Sigmoid colon (tissue), 7 donors: Measurements from ENCODE around the gene CDC27. TPM values are rescaled to one million over a fixed set of nuclear protein-coding genes. Genes with fewer than 3 reads are reported as not detected.

Source experiments
- DNase-seq: peaks from one replicate; pipeline ENCODE4 v3.0.0-alpha.2; 2019
- H3K27ac ChIP-seq, 4 donors: fragments of 200-600 bp; sonication (generic); one replicate each; pipeline ENCODE4 v1.5.1; 2016 to 2019; ENCODE audit warnings: mild to moderate bottlenecking in 1 of 4
- H3K27me3 ChIP-seq, 3 donors: fragments of 200-600 bp; sonication (generic); one replicate each; pipeline ENCODE4 v1.5.1; 2019; ENCODE audit warnings: mild to moderate bottlenecking in 1 of 3
- H3K36me3 ChIP-seq, 4 donors: fragments of 200-600 bp; sonication (generic); one replicate each; pipeline ENCODE4 v1.5.1; 2016 to 2019
- H3K4me1 ChIP-seq, 4 donors: fragments of 200-600 bp; sonication (generic); one replicate each; pipeline ENCODE4 v1.5.1; 2017 to 2019
- H3K4me3 ChIP-seq, 4 donors: fragments of 200-600 bp; sonication (generic); one replicate each; pipeline ENCODE4 v1.5.1; 2017 to 2019; ENCODE audit warnings: mild to moderate bottlenecking in 2 of 4, moderate library complexity in 1 of 4
- H3K9me3 ChIP-seq, 4 donors: fragments of 200-600 bp in 3 of 4; sonication (generic) in 3 of 4; one replicate each; pipeline versions ENCODE4 v1.5.1 to v1.6.1; 2013 to 2019
- CTCF ChIP-seq, 4 experiments: fragments of 450-650 bp in 3 of 4; fragments of 200-600 bp in 1 of 4; IDR thresholded peaks; one replicate each; pipeline ENCODE4 v1.5.1; 2016 to 2019; ENCODE audit warnings: antibody characterized with exemption in 4 of 4, mild to moderate bottlenecking in 3 of 4, moderate library complexity in 2 of 4
- EP300 ChIP-seq, 4 donors: sonication (generic); formaldehyde crosslinking; IDR thresholded peaks; one replicate each; pipeline ENCODE4 v1.6.1; 2017; ENCODE audit warnings: antibody characterized with exemption in 4 of 4
- POLR2A ChIP-seq, 2 donors: fragments of 450-650 bp; IDR thresholded peaks; one replicate each; pipeline ENCODE4 v1.6.1; 2016; ENCODE audit warnings: antibody characterized with exemption in 2 of 2, mild to moderate bottlenecking in 2 of 2, moderate library complexity in 2 of 2
- POLR2AphosphoS5 ChIP-seq, 4 donors: sonication (generic); formaldehyde crosslinking; IDR thresholded peaks; one replicate each; pipeline ENCODE4 v1.6.1; 2017; ENCODE audit warnings: antibody characterized with exemption in 4 of 4
- WGBS, 2 donors: extraction: QIAGEN DNeasy Blood & Tissue Kit; methylation state at CpG; one replicate each; pipeline ENCODE4 v1.1.7; 2013; 5-methylcytosine and 5-hydroxymethylcytosine counted together
- intact Hi-C: fragments of 100-400 bp; cut with DNase I; formaldehyde crosslinking; loops from one replicate; pipeline ENCODE4 v1.15.1; 2023
- polyA plus RNA-seq, 3 donors: library from polyadenylated mRNA; stranded (reverse); fragments of 200-250 nt; gene quantifications; one replicate each; pipeline ENCODE4 v1.2.3, GENCODE V29; 2013
- total RNA-seq, 4 donors: library from RNA; depleted of rRNA; stranded (reverse); fragments of >200 nt; gene quantifications; one replicate each; pipeline ENCODE4 v1.1.0, GENCODE V29; 2016
- donor health status: healthy with polysubstance abuse.
- donor health status: Bipolar disorder and iron deficiency.
- donor health status: healthy.

The CDC27 gene
- total RNA-seq (10 to 100 TPM; 41.0 to 61.4 (median 56.2) TPM), polyA plus RNA-seq (10 to 100 TPM in 2 of 3 donors, 1 to 10 TPM in 1; 7.2 to 25.9 (median 17.3) TPM)

GRCh38 chr17:47188876-47189731, at the start of gene CDC27:
Gene CDC27, minus strand, starts transcription at chr17:47189295. Its CDS starts 123 bp downstream, at chr17:47189172.
- DNase-seq = peak; percentile 99
- TF ChIP-seq POLR2A (IDR thresholded peaks at IDR 0.05) (peak; percentile 45 to 64), POLR2AphosphoS5 (IDR thresholded peaks at IDR 0.05) (peak; percentile 75 to 84 (median 78)), EP300 (IDR thresholded peaks at IDR 0.05) (no peak), CTCF (IDR thresholded peaks at IDR 0.05) (no peak)
- intact Hi-C loops = loop anchor here (5.0 kb wide), 1 partner anchor 133 kb away; the partner anchor contains the start of gene EFCAB13
- no peaks in the 10 kb centered on the region for H3K36me3 ChIP-seq
- H3K27ac ChIP-seq = peak within 1 kb of the TSS; percentile 89 to 97 (median 96)
- H3K4me1 ChIP-seq = peaks cover 0 to 45% (median 34%) of the 10 kb centered on the region in 4 donors
- no peaks in the 10 kb centered on the region for H3K9me3 ChIP-seq
- no peaks in the 10 kb centered on the region for H3K27me3 ChIP-seq
- WGBS, 2 donors = 0% methylated on average over 64 of the region's 64 CpGs
- peak within 1 kb of the TSS; percentile 75 to 89 (median 82) for H3K4me3 ChIP-seq

GRCh38 chr17:47238321-47239010, 49.4 kb upstream of the CDC27 start:
- WGBS, 2 donors = 87 to 93% methylated on average over 29 of the region's 29 CpGs

GRCh38 chr17:47237841-47238240, 48.7 kb upstream of the CDC27 start:
- no peak for DNase-seq
- Histone ChIP-seq H3K9me3 (no peaks in the 10 kb centered on the region), H3K4me3 (no peak overlapping the region), H3K27me3 (no peaks in the 10 kb centered on the region), H3K4me1 (peaks cover 0 to 17% (median 12%) of the 10 kb centered on the region in 4 donors), H3K27ac (no peak overlapping the region), H3K36me3 (no peaks in the 10 kb centered on the region)
- intact Hi-C loops = no loop called here
- 97 to 98% methylated on average over 7 of the region's 7 CpGs for WGBS, 2 donors
- no peak for TF ChIP-seq EP300 (IDR thresholded peaks at IDR 0.05)
- TF ChIP-seq POLR2A (IDR thresholded peaks at IDR 0.05) = no peak
- no peak for TF ChIP-seq POLR2AphosphoS5 (IDR thresholded peaks at IDR 0.05)
- TF ChIP-seq CTCF (IDR thresholded peaks at IDR 0.05) = no peak

More at GRCh38 chr17:47238321-47239010, 49.4 kb upstream of the CDC27 start:
- H3K27me3 ChIP-seq = no peaks in the 10 kb centered on the region
- no peak overlapping the region for H3K27ac ChIP-seq
- peaks cover 0 to 17% (median 12%) of the 10 kb centered on the region in 4 donors for H3K4me1 ChIP-seq
- no peaks in the 10 kb centered on the region for H3K9me3 ChIP-seq
- no peak overlapping the region for H3K4me3 ChIP-seq
- intact Hi-C loops = no loop called here
- H3K36me3 ChIP-seq = no peaks in the 10 kb centered on the region
- TF ChIP-seq CTCF (IDR thresholded peaks at IDR 0.05) = no peak
- TF ChIP-seq POLR2A (IDR thresholded peaks at IDR 0.05) = no peak
- no peak for TF ChIP-seq EP300 (IDR thresholded peaks at IDR 0.05)
- no peak for TF ChIP-seq POLR2AphosphoS5 (IDR thresholded peaks at IDR 0.05)
- no peak for DNase-seq

GRCh38 chr17:47235923-47236322, 46.8 kb upstream of the CDC27 start:
- no peak overlapping the region for H3K27ac ChIP-seq
- no peak for DNase-seq
- H3K4me1 ChIP-seq = peaks cover 0 to 17% (median 12%) of the 10 kb centered on the region in 4 donors
- TF ChIP-seq CTCF (IDR thresholded peaks at IDR 0.05) = no peak
- TF ChIP-seq EP300 (IDR thresholded peaks at IDR 0.05) = no peak
- TF ChIP-seq POLR2A (IDR thresholded peaks at IDR 0.05) = no peak
- no peak for TF ChIP-seq POLR2AphosphoS5 (IDR thresholded peaks at IDR 0.05)
- H3K4me3 ChIP-seq = no peak overlapping the region
- H3K9me3 ChIP-seq = no peaks in the 10 kb centered on the region
- H3K36me3 ChIP-seq = no peaks in the 10 kb centered on the region
- intact Hi-C loops = no loop called here
- no peaks in the 10 kb centered on the region for H3K27me3 ChIP-seq
- WGBS, 2 donors = 97% methylated on average over 2 of the region's 2 CpGs
